Left cardiac atrium (tissue), 4 donors: ENCODE results near the gene FBXL14. TPM values are rescaled to one million over a fixed set of nuclear protein-coding genes. Genes with fewer than 3 reads are reported as not detected.

Source experiments
- ATAC-seq, 2 donors: fragments of 200-7000 bp; cut with Tn5 transposase; one replicate each; pipeline ENCODE4 v1.9.1; 2020; ENCODE audit warnings: mild to moderate bottlenecking in 2 of 2, moderate library complexity in 2 of 2
- DNase-seq: peaks from one replicate; pipeline ENCODE4 v3.0.0-alpha.2; 2020
- intact Hi-C, 2 donors: fragments of 100-400 bp; cut with DNase I; formaldehyde crosslinking; loops; one replicate each; pipeline versions ENCODE4 v1.14.1 to v1.15.1; 2022 to 2023
- total RNA-seq, 2 donors: library from RNA; stranded (reverse); fragmentation: NEBNext Ultra II Directional; extraction: Animal tissue kit (Norgen Biotek cat#: 25700); gene quantifications; one replicate each; pipeline ENCODE4 v1.2.1, GENCODE V29; 2021
- donor health status: DM: no; HTN: yes; CAD: no.
- donor health status: DM: no; HTN: yes; CAD: no; lungs with severe emphysema.
- donor health status: DM: yes; HTN: yes; CAD: no.
- donor health status: Dilated cardiomyopathy.

FBXL14 gene
- total RNA-seq, 2 donors from 2014 or later, result 7.0 to 7.6 TPM

DNA sequence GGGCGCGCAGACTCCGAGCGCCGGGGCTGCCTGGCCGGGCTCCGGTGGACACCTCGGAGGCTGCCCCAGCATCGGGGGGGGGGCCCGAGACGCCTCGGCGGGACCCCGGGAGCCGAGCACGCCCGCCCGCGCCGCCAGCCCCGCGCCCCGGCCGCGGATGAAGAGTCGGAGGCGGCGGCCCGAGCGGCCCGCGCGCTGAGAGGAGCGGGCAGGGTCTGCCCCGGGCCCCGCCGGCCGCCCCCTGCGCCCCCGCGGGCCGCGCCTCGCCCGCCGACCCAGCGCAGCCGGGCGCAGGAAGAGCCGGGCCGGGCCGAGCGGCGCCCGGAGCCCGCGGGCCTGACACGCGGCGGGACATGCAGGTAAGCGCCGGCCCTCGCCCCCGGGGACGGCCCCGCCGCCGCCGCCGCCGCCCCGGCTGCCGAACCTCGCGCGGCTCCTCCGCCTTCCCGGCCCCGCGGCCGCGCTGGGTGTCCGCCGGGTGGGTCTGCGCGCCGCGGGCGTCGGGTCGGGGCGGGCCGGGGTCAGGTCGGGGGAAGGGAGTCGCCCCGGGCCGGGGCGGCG is 63.7 kb downstream of the FBXL14 start:
- intact Hi-C loops, result no loop called here
- DNase-seq (no peak), ATAC-seq (peak in 1 of 2 donors; percentile 8)

- no peak for DNase-seq
- intact Hi-C loops, result no loop called here
These were observed 64.4 kb downstream of the FBXL14 start for GRCh38 chr12:1529862-1530591.

GRCh38 chr12:1529228-1529861 is 65.0 kb downstream of the FBXL14 start:
- DNase-seq, result no peak
- ATAC-seq, result no peak
- intact Hi-C loops, result no loop called here

More at GRCh38 chr12:1529862-1530591, 64.4 kb downstream of the FBXL14 start:
- ATAC-seq, result peak; percentile 76 to 84

- no peak for ATAC-seq
- no peak for DNase-seq
- intact Hi-C loops, result no loop called here
These were observed 65.6 kb downstream of the FBXL14 start for GRCh38 chr12:1528791-1529190.

GRCh38 chr12:1527789-1528188 is 66.6 kb downstream of the FBXL14 start:
- ATAC-seq, result no peak
- intact Hi-C loops, result no loop called here
- no peak for DNase-seq

GRCh38 chr12:1525858-1526257 is 68.5 kb downstream of the FBXL14 start:
- no peak for ATAC-seq
- no peak for DNase-seq
- intact Hi-C loops, result no loop called here

- ATAC-seq, result no peak
- intact Hi-C loops, result no loop called here
- no peak for DNase-seq
These were observed 70.8 kb downstream of the FBXL14 start for GRCh38 chr12:1523558-1524050.

- intact Hi-C loops, result no loop called here
- ATAC-seq, result no peak
These were observed 71.3 kb downstream of the FBXL14 start for GRCh38 chr12:1523046-1523445.

DNA sequence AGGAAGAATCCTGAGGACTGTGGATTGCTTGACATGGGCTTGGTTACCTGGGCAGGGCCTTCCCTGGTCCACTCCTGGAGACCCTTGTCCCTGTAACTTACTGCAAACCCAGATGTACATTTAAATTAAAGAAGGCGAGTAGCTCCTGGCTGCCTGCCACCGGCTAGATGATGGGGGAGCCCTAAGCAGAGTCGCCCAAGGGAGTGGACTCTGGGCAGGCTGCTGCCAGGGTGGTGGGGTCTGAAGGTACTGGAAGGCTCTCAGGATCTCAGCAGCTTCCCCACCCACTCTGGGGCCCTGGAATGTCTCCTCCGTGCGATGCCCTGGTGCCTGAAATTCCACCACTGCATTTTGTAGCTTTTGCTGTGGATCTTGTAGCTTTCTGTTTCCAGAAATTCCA is 74.7 kb downstream of the FBXL14 start:
- no peak for DNase-seq
- intact Hi-C loops, result no loop called here
- peak in 1 of 2 donors; percentile 16 for ATAC-seq

More at GRCh38 chr12:1523046-1523445, 71.3 kb downstream of the FBXL14 start:
- DNase-seq, result no peak

DNA sequence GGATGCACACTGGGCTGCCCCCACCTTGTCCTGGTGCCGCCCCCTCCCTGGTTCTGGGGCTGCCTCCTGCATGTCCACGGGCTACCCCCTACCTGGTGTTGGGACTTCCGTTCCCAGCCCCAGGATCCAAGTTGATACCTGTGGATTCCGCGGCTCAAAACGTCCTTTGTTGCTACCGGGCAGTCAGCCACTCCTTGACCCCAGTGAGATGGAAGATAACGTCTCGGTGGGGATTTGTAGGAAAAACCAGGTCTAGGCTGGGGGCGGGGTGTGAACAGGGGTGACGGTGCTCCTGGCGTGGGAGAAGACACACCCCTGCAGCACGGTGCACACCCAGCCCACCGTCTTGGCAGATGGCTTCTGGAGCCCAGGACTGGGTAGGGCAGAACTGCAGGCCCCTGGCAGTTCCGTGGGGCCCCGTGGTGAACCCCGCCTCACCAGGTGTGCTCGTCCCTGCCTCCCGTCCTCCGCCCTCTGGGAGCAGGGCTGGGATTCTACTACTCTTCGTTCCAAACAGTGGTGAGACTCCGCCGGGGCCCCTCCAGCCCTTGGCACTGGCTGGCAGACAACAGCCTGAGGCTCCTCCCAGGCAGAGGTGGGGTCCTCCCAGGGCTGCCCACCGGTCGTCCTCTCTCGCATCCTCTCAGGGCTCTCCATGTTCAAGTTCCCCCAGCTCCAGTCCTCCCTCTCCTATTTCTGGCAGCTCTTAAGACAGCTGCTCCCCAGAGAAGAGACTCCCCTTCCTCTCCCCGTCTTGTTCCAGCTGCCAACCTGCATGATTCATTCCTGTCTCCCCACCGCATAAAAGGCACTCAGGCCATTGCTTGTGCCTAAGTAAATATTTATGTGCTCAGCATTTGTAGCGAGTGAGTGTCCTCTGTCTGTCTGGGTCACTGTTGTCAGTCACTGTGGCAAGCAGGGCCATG is 75.5 kb downstream of the FBXL14 start:
- intact Hi-C loops, result no loop called here
- peak in 1 of 2 donors; percentile 85 for ATAC-seq

GRCh38 chr12:1517734-1518525 is 76.5 kb downstream of the FBXL14 start:
- intact Hi-C loops, result no loop called here
- no peak for ATAC-seq
- DNase-seq, result no peak

More for the DNA sequence above, 75.5 kb downstream of the FBXL14 start:
- DNase-seq, result no peak

GRCh38 chr12:1517007-1517406 is 77.4 kb downstream of the FBXL14 start:
- DNase-seq, result no peak
- peak in 1 of 2 donors; percentile 24 for ATAC-seq
- intact Hi-C loops, result no loop called here

Other genes with a start within 250 kb of the FBXL14 start
- 1 to 10 TPM; 1.8 to 5.0 TPM for gene WNT5B, start 34.6 kb upstream of the FBXL14 start, total RNA-seq
- gene ADIPOR2, start 96.5 kb upstream of the FBXL14 start, total RNA-seq, result 10 to 100 TPM; 50.3 to 53.1 TPM
- not detected for gene LRTM2, start 226.0 kb upstream of the FBXL14 start, total RNA-seq